Measurements from ENCODE around the gene MEI1. TPM values are rescaled to one million over a fixed set of nuclear protein-coding genes. Genes with fewer than 3 reads are reported as not detected.

Gene MEI1
- total RNA-seq, 2 donors from 2014 or later: 7.4 TPM; not detected in 1

DNA sequence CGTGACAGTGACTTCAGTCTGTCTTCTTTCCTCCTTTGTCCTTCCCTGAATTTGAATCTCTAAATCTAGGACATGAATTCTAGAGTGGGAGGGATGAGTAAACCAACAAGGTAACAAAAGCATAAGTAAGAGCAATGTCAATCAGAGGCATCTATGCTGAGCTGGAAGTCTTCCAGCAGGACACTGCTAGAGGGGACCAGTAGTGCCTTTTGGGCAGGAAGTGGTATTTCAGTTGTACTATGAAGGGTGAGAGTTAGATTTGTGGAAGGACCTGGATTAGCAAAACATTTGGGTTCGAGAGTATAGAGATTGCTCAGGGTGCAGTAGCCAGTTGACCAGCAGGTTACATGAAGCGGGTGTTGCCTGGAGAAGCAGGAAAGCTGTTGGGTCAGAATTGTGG is 40.3 kb downstream of the MEI1 start:
- H3K36me3 ChIP-seq: no peaks in the 10 kb centered on the region
- intact Hi-C loops (cut with DNase I): no loop called here
- 87% methylated on average over 3 of the region's 3 CpGs for WGBS
- DNase-seq (ENCODE audit: low spot score): no peak
- H3K27ac ChIP-seq: no peak overlapping the region
- no peak overlapping the region for H3K4me3 ChIP-seq
- H3K27me3 ChIP-seq (replicated peaks; ENCODE audit: insufficient read depth): no peaks in the 10 kb centered on the region
- TF ChIP-seq, protein P1, sequence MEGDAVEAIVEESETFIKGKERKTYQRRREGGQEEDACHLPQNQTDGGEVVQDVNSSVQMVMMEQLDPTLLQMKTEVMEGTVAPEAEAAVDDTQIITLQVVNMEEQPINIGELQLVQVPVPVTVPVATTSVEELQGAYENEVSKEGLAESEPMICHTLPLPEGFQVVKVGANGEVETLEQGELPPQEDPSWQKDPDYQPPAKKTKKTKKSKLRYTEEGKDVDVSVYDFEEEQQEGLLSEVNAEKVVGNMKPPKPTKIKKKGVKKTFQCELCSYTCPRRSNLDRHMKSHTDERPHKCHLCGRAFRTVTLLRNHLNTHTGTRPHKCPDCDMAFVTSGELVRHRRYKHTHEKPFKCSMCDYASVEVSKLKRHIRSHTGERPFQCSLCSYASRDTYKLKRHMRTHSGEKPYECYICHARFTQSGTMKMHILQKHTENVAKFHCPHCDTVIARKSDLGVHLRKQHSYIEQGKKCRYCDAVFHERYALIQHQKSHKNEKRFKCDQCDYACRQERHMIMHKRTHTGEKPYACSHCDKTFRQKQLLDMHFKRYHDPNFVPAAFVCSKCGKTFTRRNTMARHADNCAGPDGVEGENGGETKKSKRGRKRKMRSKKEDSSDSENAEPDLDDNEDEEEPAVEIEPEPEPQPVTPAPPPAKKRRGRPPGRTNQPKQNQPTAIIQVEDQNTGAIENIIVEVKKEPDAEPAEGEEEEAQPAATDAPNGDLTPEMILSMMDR (IDR thresholded peaks at IDR 0.05): no peak
- TF ChIP-seq POLR2AphosphoS5 (IDR thresholded peaks at IDR 0.05) (no peak), POLR2A (IDR thresholded peaks at IDR 0.05) (no peak)
- no peaks in the 10 kb centered on the region for H3K9me3 ChIP-seq
- H3K4me1 ChIP-seq (replicated peaks): no peaks in the 10 kb centered on the region

DNA sequence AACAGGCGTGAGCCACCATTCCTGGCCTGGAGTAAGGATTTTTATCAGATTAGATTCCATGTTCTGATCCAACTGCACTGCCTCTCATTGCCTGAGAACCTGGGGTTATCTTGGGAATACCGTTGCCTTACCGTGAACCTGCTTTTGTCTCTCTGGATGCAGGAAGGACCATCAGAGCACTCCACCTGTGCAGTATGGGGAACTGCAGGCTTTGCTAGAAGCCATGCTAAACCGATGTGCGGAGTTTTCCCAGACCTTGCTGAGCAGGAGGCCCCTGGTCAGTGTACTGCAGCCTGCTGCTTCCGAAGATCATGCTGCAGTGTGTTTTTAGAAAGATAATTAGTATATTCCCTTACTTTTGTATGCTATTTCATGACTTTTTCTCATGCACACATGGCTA is 43.6 kb downstream of the MEI1 start:
- no peaks in the 10 kb centered on the region for H3K9me3 ChIP-seq
- intact Hi-C loops (cut with DNase I): no loop called here
- no peaks in the 10 kb centered on the region for H3K27me3 ChIP-seq (replicated peaks; ENCODE audit: insufficient read depth)
- no peak overlapping the region for H3K4me3 ChIP-seq
- DNase-seq (ENCODE audit: low spot score): no peak
- 51% methylated on average over 6 of the region's 6 CpGs for WGBS
- TF ChIP-seq POLR2AphosphoS5 (IDR thresholded peaks at IDR 0.05): no peak
- TF ChIP-seq, protein P1 (IDR thresholded peaks at IDR 0.05): no peak
- TF ChIP-seq POLR2A (IDR thresholded peaks at IDR 0.05): no peak
- no peak overlapping the region for H3K27ac ChIP-seq
- H3K4me1 ChIP-seq (replicated peaks): no peaks in the 10 kb centered on the region
- H3K36me3 ChIP-seq: no peaks in the 10 kb centered on the region

DNA sequence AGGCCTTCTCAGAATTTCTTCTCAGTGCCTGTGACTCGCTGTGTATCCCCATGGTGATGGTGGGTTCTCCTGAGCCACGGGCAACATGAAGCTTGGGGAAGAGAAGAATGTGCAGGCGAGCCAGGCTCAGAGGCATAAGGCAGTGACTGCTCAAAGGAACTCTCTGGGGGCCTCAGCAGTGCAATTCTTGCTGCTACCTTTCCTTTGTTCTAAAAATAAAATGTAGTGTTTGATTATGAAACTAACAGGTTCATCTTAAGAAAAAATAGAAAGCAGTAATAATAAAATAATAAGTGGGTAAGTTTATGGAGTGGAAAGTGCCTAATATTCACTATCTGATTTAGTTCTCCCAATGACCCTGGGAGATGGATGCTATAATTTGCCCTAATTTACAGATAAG is 46.7 kb downstream of the MEI1 start:
- H3K27ac ChIP-seq: no peak overlapping the region
- H3K27me3 ChIP-seq (replicated peaks; ENCODE audit: insufficient read depth): no peaks in the 10 kb centered on the region
- no peak for DNase-seq (ENCODE audit: low spot score)
- no peak overlapping the region for H3K4me3 ChIP-seq
- TF ChIP-seq, protein P1 (IDR thresholded peaks at IDR 0.05): no peak
- no peak for TF ChIP-seq POLR2A (IDR thresholded peaks at IDR 0.05)
- intact Hi-C loops (cut with DNase I): no loop called here
- no peaks in the 10 kb centered on the region for H3K9me3 ChIP-seq
- H3K36me3 ChIP-seq: no peaks in the 10 kb centered on the region
- WGBS: 82% methylated on average over 3 of the region's 3 CpGs
- H3K4me1 ChIP-seq (replicated peaks): no peaks in the 10 kb centered on the region

DNA sequence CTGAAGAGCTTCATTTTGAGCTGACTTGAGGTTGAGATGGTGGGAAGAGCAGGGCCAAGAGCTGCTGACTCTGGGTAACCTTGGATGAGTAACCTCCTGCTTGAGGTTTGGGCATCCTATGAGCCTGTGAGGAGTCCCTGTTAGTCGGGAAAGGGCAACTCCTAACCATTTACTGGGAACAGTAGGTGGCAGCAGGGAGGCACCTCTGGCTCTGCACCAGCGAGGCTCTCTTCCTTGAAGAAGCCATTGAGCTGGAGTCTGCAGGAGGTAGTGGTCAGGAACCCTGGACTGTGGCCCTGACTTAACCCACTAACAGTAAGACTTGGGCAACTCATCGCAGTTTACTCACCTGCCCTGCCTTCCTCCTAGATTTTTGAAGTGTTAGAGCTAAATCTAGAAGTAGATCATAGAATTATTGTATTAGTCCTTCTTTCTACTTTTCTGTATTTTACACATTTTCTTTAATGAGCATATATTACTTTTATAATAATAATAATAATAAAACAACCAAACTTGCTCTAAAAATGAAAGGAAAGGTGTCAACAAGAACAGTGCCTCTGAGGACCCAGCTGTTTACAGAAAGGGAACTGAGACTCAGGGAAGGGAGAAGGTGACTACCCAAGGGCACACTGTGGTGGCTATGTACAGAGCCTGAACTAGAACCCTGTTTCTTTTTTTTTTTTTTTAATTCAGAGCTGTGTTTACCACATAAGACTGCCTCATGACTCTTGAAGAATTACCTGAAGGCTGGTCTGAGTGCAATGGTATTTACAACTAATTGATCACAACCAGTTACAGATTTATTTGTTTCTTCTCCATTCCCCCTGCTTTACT is 47.5 kb downstream of the MEI1 start:
- WGBS: 6% methylated on average over 3 of the region's 3 CpGs
- Histone ChIP-seq H3K36me3 (no peaks in the 10 kb centered on the region), H3K27me3 (replicated peaks; ENCODE audit: insufficient read depth) (no peaks in the 10 kb centered on the region), H3K4me3 (no peak overlapping the region), H3K9me3 (no peaks in the 10 kb centered on the region), H3K27ac (no peak overlapping the region), H3K4me1 (replicated peaks) (no peaks in the 10 kb centered on the region)
- intact Hi-C loops (cut with DNase I): no loop called here
- TF ChIP-seq POLR2AphosphoS5 (IDR thresholded peaks at IDR 0.05) (peak; percentile 29), POLR2A (IDR thresholded peaks at IDR 0.05) (no peak)
- TF ChIP-seq, protein P1 (IDR thresholded peaks at IDR 0.05): peak in 3 of 4 experiments; percentile 35 to 77 (median 62)
- peak; percentile 61 for DNase-seq (ENCODE audit: low spot score)

All from prostate gland (tissue), 2 donors.